Activated naive CD4-positive, alpha-beta T cell treated with anti-CD3 and anti-CD28 coated beads, Interleukin-2, amount 50 U/mL, for 16 hours (primary cell): Measurements from ENCODE around the gene NUTM2E.
"Not testable (repeated sequence)": the region's sequence is repeated elsewhere in the genome, so short reads cannot be mapped to it uniquely, and the experiment has no call there.

Source experiments
- DNase-seq: peaks from one replicate; pipeline ENCODE4 v3.0.0-alpha.2; 2020

Gene NUTM2E

GRCh38 chr10:79866903-79867551 lies 40.5 kb downstream of the NUTM2E start:
- not testable (repeated sequence) for DNase-seq

- DNase-seq = not testable (repeated sequence)
Observed at GRCh38 chr10:79868023-79868422, 41.5 kb downstream of the NUTM2E start.

- not testable (repeated sequence) for DNase-seq
Observed at GRCh38 chr10:79869439-79870097, 43.0 kb downstream of the NUTM2E start.

DNA sequence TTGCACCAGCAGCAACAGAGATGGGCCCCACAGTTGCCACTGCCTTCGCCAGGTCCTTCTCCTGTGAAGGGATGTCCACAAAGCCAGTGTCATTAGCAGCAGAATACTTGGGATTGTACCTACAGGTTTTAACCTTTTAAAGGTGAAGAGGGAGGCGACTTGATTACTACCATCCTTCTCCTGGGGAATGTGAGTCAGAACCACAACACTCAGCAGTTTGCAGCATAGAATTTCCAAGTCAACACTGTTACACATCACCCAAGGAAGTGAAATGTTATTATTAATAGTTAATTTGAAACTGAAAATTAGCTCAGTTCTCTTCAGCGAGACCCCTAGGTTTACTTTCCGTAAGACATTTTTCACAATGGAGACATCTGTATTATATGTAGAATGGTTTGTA lies 45.2 kb downstream of the NUTM2E start:
- not testable (repeated sequence) for DNase-seq
